IPS-20b (cell line): ENCODE results near the gene FNDC3B.

Experiments used
- H3K27ac ChIP-seq: one replicate; pipeline ENCODE4 v1.5.1; 2013; ENCODE audit warnings: low read length
- H3K27me3 ChIP-seq: 2 replicates; pipeline ENCODE4 v1.6.1; 2013; ENCODE audit warnings: mild to moderate bottlenecking, low read length, inconsistent platforms; ENCODE audit not compliant: insufficient read depth
- H3K36me3 ChIP-seq: 2 replicates; pipeline ENCODE4 v1.6.1; 2013; ENCODE audit warnings: low read depth, mild to moderate bottlenecking, inconsistent platforms, low read length, moderate library complexity; ENCODE audit not compliant: insufficient read depth
- H3K4me1 ChIP-seq: 2 replicates; pipeline ENCODE4 v1.6.1; 2013; ENCODE audit warnings: mild to moderate bottlenecking, control low read depth, inconsistent platforms, low read length, moderate library complexity; ENCODE audit not compliant: insufficient read depth
- H3K4me3 ChIP-seq: 2 replicates; pipeline ENCODE4 v1.5.1; 2013; ENCODE audit warnings: mild to moderate bottlenecking, low read length, inconsistent platforms
- H3K9ac ChIP-seq: 2 replicates; pipeline ENCODE4 v1.6.1; 2013; ENCODE audit warnings: low read depth, mild to moderate bottlenecking, inconsistent platforms, low read length, moderate library complexity
- H3K9me3 ChIP-seq: 2 replicates; pipeline ENCODE4 v1.6.1; 2013; ENCODE audit warnings: mild to moderate bottlenecking, low read depth, low read length, inconsistent platforms; ENCODE audit not compliant: insufficient read depth

Gene FNDC3B

DNA sequence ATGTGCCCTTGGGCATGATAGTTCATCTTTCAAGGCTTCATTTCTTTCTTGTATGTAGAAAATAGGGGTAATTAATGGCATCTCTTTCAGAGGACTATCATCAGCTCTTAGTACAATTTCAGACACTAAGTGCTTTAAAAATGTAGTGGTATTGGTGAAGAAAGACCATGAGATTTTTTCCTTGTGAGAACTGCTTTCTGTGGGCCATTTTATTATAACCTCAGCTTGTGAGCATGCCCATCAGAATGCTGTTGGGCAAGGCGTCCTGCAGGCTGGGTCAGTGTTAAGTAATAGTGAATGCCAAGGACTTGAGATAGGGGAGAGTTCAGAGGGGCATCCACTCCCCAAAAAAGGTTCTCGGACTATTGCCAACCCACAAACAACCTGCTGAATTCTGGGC is 221.0 kb downstream of the FNDC3B start:
- H3K27ac ChIP-seq = no peak overlapping the region
- peaks cover 24% of the 10 kb centered on the region for H3K4me1 ChIP-seq
- no peaks in the 10 kb centered on the region for H3K27me3 ChIP-seq
- no peak overlapping the region for H3K9ac ChIP-seq
- H3K36me3 ChIP-seq = 0 out of 2 replicates have a peak, but pooled peaks cover 5% of the 10 kb centered on the region
- no peaks in the 10 kb centered on the region for H3K9me3 ChIP-seq
- no peak overlapping the region for H3K4me3 ChIP-seq

DNA sequence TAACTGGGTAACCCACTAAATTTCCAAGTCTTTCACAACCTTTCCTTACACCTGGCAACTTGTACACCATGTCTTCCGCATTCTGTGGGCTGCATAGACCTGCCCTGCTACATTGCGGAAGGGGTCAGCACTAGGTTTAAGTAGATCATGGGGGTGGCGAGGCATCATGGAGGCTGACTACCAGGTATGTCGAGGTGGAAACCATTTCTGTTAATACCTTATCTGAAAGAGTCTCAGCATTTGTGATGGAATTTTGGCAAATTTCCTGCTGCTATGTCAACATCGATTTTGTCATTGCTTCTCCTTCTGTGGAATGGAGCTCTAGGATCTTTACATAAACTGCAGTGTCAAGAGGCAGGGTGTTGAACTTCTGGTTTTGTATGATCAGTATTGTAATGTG is 221.7 kb downstream of the FNDC3B start:
- Histone ChIP-seq H3K9me3 (no peaks in the 10 kb centered on the region), H3K36me3 (0 out of 2 replicates have a peak, but pooled peaks cover 5% of the 10 kb centered on the region), H3K27ac (no peak overlapping the region), H3K4me3 (no peak overlapping the region), H3K4me1 (peaks cover 28% of the 10 kb centered on the region), H3K27me3 (no peaks in the 10 kb centered on the region), H3K9ac (no peak overlapping the region)

GRCh38 chr3:172262991-172263608 is 223.7 kb downstream of the FNDC3B start:
- no peaks in the 10 kb centered on the region for H3K27me3 ChIP-seq
- H3K4me1 ChIP-seq = peaks cover 26% of the 10 kb centered on the region
- no peak overlapping the region for H3K4me3 ChIP-seq
- no peak overlapping the region for H3K27ac ChIP-seq
- peaks cover 5% of the 10 kb centered on the region; the same call in 1 of the 2 replicates for H3K36me3 ChIP-seq
- H3K9me3 ChIP-seq = no peaks in the 10 kb centered on the region
- H3K9ac ChIP-seq = no peak overlapping the region

DNA sequence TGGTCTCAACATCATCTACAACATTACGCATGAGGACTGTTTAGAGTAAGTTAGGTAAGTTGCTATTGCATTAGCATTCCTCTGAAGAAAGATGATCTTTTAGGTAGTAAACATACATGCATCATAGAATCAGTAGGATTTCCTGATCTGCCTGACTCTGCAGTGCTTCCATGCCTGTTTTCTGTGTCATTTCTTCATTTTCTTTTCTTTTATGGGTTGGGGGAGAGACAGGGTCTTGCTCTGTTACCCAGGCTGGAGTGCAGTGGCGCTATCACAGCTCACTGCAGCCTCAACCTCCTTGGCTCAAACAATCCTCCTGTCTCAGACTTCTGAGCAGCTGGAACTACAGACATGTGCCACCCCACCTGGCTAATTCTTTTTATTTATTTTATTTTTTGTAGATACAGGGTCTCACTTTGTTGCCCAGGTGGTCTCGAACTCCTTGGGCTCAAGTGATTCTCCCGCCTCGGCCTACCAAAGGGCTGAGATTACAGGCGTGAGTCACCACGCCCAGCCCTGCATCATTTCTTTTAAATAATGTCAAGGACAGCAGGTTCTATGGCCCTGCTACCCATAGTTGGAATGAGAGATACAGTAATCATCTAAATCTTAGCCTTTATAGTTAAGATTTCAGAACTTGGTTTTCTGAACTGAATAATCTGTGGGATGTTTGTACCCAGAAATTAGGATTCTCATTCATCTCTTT is 224.6 kb downstream of the FNDC3B start:
- H3K9me3 ChIP-seq = no peaks in the 10 kb centered on the region
- peaks cover 19% of the 10 kb centered on the region; the same call in 1 of the 2 replicates for H3K4me1 ChIP-seq
- H3K4me3 ChIP-seq = no peak overlapping the region
- H3K27ac ChIP-seq = no peak overlapping the region
- no peaks in the 10 kb centered on the region for H3K27me3 ChIP-seq
- H3K36me3 ChIP-seq = peaks cover 5% of the 10 kb centered on the region; the same call in 1 of the 2 replicates
- H3K9ac ChIP-seq = no peak overlapping the region

GRCh38 chr3:172266103-172266502 is 226.7 kb downstream of the FNDC3B start:
- H3K9ac ChIP-seq = no peak overlapping the region
- peaks cover 12% of the 10 kb centered on the region; the same call in 1 of the 2 replicates for H3K4me1 ChIP-seq
- H3K36me3 ChIP-seq = peaks cover 5% of the 10 kb centered on the region; the same call in 1 of the 2 replicates
- H3K9me3 ChIP-seq = no peaks in the 10 kb centered on the region
- no peak overlapping the region for H3K4me3 ChIP-seq
- H3K27ac ChIP-seq = no peak overlapping the region
- H3K27me3 ChIP-seq = no peaks in the 10 kb centered on the region

DNA sequence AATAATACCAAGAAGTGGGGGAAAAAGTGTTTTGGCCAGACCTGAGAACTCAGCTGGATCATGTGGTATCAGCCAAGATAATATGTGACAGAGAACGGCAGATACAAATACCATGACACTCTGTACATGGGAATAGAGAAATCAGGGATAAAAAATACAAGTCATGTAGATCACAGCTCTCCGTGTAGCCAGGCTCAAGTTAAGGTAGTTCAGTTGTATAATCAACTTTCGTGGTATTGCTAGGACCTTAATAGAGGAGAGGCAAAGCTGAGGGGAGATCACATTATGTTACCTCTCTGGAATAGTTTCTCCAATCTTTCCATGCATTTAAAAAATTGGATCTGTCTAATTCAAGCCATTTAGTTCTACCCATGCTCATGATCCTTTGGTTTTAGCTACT is 229.0 kb downstream of the FNDC3B start:
- no peak overlapping the region for H3K27ac ChIP-seq
- no peaks in the 10 kb centered on the region for H3K9me3 ChIP-seq
- no peak overlapping the region for H3K9ac ChIP-seq
- peaks cover 5% of the 10 kb centered on the region; the same call in 1 of the 2 replicates for H3K36me3 ChIP-seq
- no peak overlapping the region for H3K4me3 ChIP-seq
- peaks cover 4% of the 10 kb centered on the region; the same call in 1 of the 2 replicates for H3K4me1 ChIP-seq
- H3K27me3 ChIP-seq = no peaks in the 10 kb centered on the region

- no peak overlapping the region for H3K27ac ChIP-seq
- H3K36me3 ChIP-seq = peaks cover 5% of the 10 kb centered on the region; the same call in 1 of the 2 replicates
- H3K4me1 ChIP-seq = peaks cover 4% of the 10 kb centered on the region; the same call in 1 of the 2 replicates
- H3K27me3 ChIP-seq = no peaks in the 10 kb centered on the region
- H3K9ac ChIP-seq = no peak overlapping the region
- no peaks in the 10 kb centered on the region for H3K9me3 ChIP-seq
- no peak overlapping the region for H3K4me3 ChIP-seq
Observed at GRCh38 chr3:172268868-172269267, 229.5 kb downstream of the FNDC3B start.

DNA sequence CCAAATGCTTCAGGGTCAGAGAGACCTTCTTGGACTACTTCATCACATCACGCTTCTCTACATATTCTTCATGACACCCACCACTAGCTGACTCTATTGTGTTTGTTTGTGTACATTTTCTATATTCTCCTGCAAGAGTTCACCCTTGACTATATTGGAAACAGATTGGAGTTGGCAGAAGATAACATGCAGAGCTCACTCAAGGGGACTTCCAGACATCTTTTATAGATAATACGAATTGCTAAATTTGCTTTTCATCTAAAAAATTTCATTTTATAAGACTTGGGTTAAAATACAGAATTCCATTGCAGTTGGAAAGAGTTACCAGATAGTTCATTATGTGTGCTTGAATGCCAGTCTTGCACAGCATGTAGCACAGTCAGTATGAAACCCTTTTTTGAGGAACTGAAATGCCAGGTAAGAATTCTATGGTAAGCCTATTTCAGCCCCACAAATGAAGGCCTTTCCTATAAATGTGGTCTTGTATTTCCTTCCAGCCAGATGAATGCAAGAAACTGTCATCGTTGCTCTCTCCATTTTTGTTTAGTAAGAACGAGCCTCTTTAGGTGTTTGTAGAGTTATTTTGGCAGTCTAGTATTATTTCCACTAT is 231.3 kb downstream of the FNDC3B start:
- H3K9ac ChIP-seq = no peak overlapping the region
- H3K36me3 ChIP-seq = peaks cover 5% of the 10 kb centered on the region; the same call in 1 of the 2 replicates
- H3K4me3 ChIP-seq = no peak overlapping the region
- no peak overlapping the region for H3K27ac ChIP-seq
- H3K4me1 ChIP-seq = peaks cover 2% of the 10 kb centered on the region; the same call in 1 of the 2 replicates
- H3K27me3 ChIP-seq = no peaks in the 10 kb centered on the region
- H3K9me3 ChIP-seq = no peaks in the 10 kb centered on the region

DNA sequence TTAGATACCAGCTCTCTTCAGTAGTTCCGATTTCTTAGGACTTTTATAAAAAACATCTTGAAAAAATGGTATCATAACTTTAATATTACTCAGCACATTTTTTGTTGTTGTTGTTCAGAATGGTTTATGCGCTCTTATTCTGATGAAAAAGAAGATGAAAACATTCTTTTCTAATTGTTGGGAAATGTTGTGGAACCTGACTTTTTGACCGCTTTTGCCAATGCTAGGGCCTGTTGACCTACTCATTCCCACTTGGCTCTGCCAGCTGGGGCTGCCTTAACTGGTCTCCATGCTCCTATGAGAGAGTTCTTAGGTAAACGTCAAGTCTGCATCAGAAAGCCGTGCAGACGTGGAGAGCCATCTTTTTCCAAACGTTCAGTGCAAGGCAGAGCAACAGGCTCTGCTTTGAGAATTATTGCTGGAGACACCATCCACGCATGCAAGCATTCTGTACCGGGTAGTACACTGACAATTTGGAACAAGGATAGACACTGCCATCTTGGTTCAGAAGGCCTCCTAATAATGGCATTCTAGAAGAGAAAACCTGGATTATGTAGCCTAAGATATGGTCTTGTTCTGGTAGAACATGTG is 232.1 kb downstream of the FNDC3B start:
- no peak overlapping the region for H3K9ac ChIP-seq
- H3K27ac ChIP-seq = no peak overlapping the region
- H3K9me3 ChIP-seq = no peaks in the 10 kb centered on the region
- no peak overlapping the region for H3K4me3 ChIP-seq
- H3K4me1 ChIP-seq = no peaks in the 10 kb centered on the region
- peaks cover 5% of the 10 kb centered on the region; the same call in 1 of the 2 replicates for H3K36me3 ChIP-seq
- H3K27me3 ChIP-seq = no peaks in the 10 kb centered on the region

DNA sequence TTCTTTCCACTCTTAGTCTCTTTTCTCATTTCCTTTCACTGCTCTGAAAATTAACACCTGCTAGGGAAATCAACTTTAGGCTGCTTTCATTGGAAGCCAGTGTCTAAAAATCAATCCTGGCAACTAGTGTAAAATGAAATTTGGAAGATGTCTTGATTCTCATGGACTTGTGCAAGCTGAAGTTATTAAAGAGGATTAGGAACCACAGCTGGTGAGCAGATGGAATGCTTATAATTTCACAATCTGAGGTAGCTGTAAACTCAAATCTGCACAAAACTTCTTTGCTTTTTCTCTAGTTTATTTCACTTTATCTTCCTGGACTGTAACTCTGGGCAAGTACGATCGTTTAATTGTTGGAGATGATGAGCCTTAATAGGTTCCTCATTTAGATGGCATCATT is 233.3 kb downstream of the FNDC3B start:
- no peaks in the 10 kb centered on the region for H3K9me3 ChIP-seq
- H3K36me3 ChIP-seq = no peaks in the 10 kb centered on the region
- H3K4me3 ChIP-seq = no peak overlapping the region
- H3K27ac ChIP-seq = no peak overlapping the region
- H3K27me3 ChIP-seq = no peaks in the 10 kb centered on the region
- no peaks in the 10 kb centered on the region for H3K4me1 ChIP-seq
- no peak overlapping the region for H3K9ac ChIP-seq

- Histone ChIP-seq H3K9ac (no peak overlapping the region), H3K27ac (no peak overlapping the region), H3K4me1 (no peaks in the 10 kb centered on the region), H3K9me3 (no peaks in the 10 kb centered on the region), H3K4me3 (no peak overlapping the region), H3K27me3 (no peaks in the 10 kb centered on the region), H3K36me3 (no peaks in the 10 kb centered on the region)
Observed at GRCh38 chr3:172273378-172273777, 234.0 kb downstream of the FNDC3B start.
